Esophagus squamous epithelium (tissue), 4 donors: ENCODE results near the gene TIMM21. TPM values are rescaled to one million over a fixed set of nuclear protein-coding genes. Genes with fewer than 3 reads are reported as not detected.

Source experiments
- total RNA-seq, 4 donors: library from RNA; depleted of rRNA; stranded (reverse); fragments of >200 nt; gene quantifications; one replicate each; pipeline ENCODE4 v1.1.0, GENCODE V29; 2016

TIMM21 gene
- total RNA-seq, 4 donors from 2014 or later: 26.2 to 53.6 (median 31.2) TPM

Other genes starting within 250 kb of the TIMM21 start
- under 1 TPM in 3 of 4 donors, not detected in 1; 0.13 to 0.32 (median 0.19) TPM for gene FBXO15, start 689 bp upstream of the TIMM21 start, total RNA-seq
- 100 to 1,000 TPM in 1 of 4 donors, 10 to 100 TPM in 3; 75.2 to 115 (median 90.3) TPM for gene CYB5A, start 143.4 kb downstream of the TIMM21 start, total RNA-seq
- not detected for gene C18orf63, start 167.3 kb downstream of the TIMM21 start, total RNA-seq